GM19324 (cell line): Measurements from ENCODE around the gene EAF1.
"Not testable (repeated sequence)": the region's sequence is repeated elsewhere in the genome, so short reads cannot be mapped to it uniquely, and the experiment has no call there.

Experiments used
- ATAC-seq: cut with Tn5 transposase; IDR thresholded peaks from one replicate; pipeline ENCODE4 v1.9.1; 2021; ENCODE audit warnings: mild to moderate bottlenecking, moderate library complexity; ENCODE audit not compliant: unreplicated experiment, low FRiP score

The EAF1 gene

GRCh38 chr3:15427182-15427880, at the start of gene EAF1, which contains the start of gene METTL6:
EAF1 (plus strand) TSS chr3:15427598; CDS start chr3:15427780, 182 bp downstream.
METTL6 (minus strand) TSS chr3:15427544; CDS start chr3:15426511, 1,033 bp downstream.
- ATAC-seq, result peak; percentile 87

GRCh38 chr3:15377961-15378791, 49.2 kb upstream of the EAF1 start:
- ATAC-seq, result peak; percentile 88

GRCh38 chr3:15380980-15381890, 46.2 kb upstream of the EAF1 start:
- no peak for ATAC-seq

DNA sequence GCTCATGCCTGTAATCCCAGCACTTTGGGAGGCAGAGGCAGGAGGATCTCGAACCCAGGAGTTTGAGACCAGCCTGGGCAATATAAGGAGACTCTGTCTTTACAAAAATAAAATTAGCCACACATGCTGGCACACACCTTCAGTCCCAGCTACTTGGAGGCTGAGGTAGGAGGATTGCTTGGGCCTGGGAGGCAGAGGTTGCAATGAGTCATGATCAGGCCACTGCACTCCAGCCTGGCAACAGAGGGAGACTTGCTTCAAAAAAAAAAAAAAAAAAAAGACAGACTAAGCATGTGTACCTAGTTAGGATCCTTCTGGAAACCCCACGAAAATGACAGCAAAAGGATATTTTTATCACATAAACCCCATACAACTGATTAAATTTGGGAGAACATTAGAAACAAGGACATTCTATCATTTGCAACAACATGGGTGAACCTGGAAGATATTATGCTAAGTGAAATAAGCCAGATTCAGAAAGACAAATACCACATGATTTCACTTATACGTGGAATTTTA, 44.9 kb upstream of the EAF1 start:
- ATAC-seq, result no peak

GRCh38 chr3:15384510-15385237, 42.7 kb upstream of the EAF1 start:
- peak; percentile 80 for ATAC-seq

DNA sequence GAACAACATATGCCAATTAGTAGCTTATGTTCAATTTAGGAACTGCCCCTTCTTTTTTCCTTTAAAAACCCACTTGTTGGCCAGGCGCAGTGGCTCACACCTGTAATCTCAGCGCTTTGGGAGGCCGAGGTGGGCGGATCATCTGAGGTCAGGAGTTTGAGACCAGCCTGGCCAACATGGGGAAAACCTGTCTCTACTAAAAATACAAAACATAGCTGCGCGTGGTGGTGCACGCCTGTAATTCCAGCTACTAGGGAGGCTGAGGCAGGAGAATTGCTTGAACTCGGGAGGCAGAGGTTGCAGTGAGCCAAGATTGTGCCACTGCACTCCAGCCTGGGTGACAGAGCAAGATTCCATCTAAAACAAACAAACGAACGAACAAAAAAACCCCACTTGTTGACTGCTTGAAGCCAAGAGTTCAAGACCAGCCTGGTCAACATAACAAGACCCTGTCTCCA, 42.1 kb upstream of the EAF1 start:
- peak; percentile 28 for ATAC-seq

DNA sequence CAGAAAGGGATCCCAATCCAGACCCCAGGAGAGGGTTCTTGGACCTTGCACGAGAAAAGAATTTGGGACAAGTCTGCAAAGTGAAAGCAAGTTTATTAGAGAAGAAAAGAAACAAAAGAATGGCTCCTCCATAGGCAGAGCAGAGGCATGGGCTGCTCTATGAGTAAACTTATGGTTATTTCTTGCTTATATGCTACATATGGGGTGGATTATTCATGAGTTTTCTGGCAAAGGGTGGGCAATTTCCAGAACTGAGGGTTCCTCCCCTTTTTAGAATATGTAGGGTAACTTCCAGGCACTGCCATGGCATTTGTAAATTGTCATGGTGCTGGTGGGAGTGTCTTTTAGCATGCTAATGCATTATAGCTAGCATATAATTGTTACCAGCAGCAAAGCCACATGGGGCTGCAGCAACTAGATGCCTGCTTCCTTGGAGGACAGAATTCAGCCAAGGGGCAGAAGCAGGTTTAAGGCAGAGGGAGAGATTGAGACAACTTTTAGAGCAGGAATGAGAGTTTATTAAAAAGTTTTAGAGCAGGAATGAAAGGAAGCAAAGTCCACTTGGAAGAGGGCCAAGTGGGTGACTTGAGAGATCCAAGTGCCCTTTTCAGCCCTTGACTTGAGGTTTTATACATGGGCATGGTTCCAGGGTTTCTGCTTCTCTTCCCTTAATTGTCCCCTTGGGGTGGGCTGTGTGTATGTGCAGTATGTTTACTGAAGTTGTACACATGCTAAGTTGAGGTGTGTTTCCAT, 41.3 kb upstream of the EAF1 start:
- ATAC-seq, result no peak

DNA sequence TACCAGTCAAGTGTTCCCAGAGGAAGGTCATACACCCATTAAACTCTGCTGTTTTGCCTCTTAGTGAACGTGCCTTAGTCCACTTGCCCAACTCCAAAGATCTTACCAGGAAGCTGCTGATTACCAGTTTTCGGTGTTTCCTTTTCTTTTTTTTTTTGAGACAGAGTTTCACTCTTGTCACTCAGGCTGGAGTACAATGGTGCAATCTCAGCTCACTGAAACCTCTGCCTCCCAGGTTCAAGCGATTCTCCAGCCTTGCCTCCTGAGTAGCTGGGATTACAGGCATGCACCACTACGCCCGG, 40.8 kb upstream of the EAF1 start:
- not testable (repeated sequence) for ATAC-seq

GRCh38 chr3:15387171-15387581, 40.2 kb upstream of the EAF1 start:
- no peak for ATAC-seq

DNA sequence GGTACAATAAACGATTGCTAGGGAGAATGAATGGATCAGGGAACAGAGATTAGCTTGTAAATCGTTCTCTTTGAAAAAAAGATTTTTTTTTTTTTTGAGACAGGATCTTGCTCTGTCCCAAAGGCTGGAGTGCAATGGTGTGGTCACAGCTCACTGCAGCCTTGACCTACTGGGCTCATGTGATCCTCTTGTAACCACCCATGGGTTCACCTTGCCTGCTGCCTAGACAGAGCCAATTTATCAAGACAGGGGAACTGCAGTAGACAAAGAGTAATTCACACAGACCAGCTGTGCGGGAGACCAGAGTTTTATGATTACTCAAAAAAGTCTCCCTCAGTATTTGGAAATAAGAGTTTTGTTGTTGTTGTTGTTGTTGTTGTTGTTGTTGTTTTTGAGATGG, 39.7 kb upstream of the EAF1 start:
- no peak for ATAC-seq

DNA sequence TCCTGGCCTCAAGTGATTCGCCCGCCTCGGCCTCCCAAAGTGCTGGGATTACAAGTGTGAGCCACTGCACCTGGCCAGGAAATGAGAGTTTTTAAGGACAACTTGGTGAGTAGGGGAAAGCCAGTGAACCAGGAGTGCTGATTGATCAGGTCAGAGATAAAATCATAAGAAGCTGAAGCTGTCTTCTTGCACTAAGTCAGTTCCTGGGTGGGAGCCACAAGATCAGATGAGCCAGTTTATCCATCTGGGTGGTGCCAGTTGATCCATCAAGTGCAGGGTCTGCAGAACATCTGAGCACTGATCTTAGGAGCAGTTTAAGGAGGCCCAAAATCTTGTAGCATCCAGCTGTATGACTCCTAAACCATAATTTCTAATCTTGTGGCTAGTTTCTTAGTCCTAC, 39.1 kb upstream of the EAF1 start:
- ATAC-seq, result not testable (repeated sequence)

DNA sequence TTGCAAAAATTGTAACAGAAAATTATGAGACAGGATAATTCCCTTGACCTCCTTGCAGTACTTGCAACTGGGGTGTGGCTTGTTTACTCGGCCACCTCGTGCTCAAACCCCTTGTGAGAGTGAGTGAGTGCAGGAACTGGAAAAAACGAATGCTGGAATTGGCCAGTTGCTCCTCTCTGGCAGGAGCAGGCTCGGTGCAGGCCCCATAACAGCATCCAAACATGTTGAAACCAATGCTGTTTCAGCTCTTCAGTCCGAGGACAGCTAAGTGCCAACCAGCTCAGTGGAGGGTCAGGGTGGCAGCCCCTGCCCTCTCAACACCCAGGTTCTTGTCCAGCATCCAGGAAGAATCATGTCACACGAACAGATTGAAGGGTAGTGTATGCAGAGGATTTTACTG, 36.9 kb upstream of the EAF1 start:
- ATAC-seq, result no peak

- no peak for ATAC-seq
Observed at GRCh38 chr3:15391007-15391406, 36.4 kb upstream of the EAF1 start.

DNA sequence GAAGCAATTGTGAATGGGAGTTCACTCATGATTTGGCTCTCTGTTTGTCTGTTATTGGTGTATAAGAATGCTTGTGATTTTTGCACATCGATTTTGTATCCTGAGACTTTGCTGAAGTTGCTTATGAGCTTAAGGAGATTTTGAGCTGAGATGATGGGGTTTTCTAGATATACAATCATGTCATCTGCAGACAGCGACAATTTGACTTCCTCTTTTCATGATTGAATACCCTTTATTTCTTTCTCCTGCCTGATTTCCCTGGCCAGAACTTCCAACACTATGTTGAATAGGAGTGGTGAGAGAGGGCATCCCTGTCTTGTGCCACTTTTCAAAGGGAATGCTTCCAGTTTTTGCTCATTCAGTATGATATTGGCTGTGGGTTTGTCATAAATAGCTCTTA, 34.1 kb upstream of the EAF1 start:
- not testable (repeated sequence) for ATAC-seq

- not testable (repeated sequence) for ATAC-seq
Observed at GRCh38 chr3:15398731-15399133, 28.7 kb upstream of the EAF1 start.

DNA sequence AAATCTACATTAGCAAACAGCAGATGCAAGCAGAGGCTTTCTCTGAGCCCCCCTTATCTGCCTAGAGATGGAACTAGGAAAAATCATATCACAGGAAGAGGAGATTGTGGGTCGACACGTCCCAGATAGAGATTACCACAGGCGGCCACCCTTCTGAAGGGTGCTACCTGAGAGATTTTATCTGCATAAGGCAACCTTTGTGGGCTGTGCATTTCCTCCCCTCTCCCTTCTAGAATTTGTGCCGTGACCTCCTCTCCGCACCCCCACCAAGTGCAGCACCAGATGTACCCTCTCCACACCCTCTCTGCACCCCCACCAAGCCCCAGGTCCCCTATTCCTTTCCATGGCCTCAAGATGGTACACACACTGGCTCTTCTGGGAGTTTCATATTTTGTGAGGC, 27.4 kb upstream of the EAF1 start:
- no peak for ATAC-seq

- ATAC-seq, result no peak
Observed at GRCh38 chr3:15401936-15402335, 25.5 kb upstream of the EAF1 start.

GRCh38 chr3:15403495-15403894, 23.9 kb upstream of the EAF1 start:
- no peak for ATAC-seq

GRCh38 chr3:15403965-15404364, 23.4 kb upstream of the EAF1 start:
- ATAC-seq, result no peak
